ENCODE measurements around the gene RGL2. TPM values are rescaled to one million over a fixed set of nuclear protein-coding genes. Genes with fewer than 3 reads are reported as not detected.

RGL2 gene
- total and polyA plus RNA-seq, 12 donors = 36.4 to 224 (median 85.4) TPM

- Histone ChIP-seq H3K27ac (peak overlapping the region; percentile 72 to 90 (median 78)), H3K27me3 (no peaks in the 10 kb centered on the region), H3K36me3 (replicated peaks in 1 of 2) (peaks cover 0 to 32% of the 10 kb centered on the region in 2 donors), H3K9me3 (replicated peaks in 1 of 3) (no peaks in the 10 kb centered on the region), H3K4me3 (peak overlapping the region in 2 of 4 donors; percentile 35 to 58), H3K4me1 (replicated peaks in 1 of 2) (peaks cover 49 to 66% of the 10 kb centered on the region in 2 donors)
- peak in 2 of 7 donors; percentile 21 to 29 for DNase-seq
- no peak for TF ChIP-seq POLR2A (IDR thresholded peaks at IDR 0.05)
- 62 to 70% (median 64%) methylated on average over 8 of the region's 8 CpGs for WGBS, 4 donors
- intact Hi-C loops (cut with DNase I) = no loop called here
Observed at GRCh38 chr6:33318426-33319073, 19.8 kb upstream of the RGL2 start.

GRCh38 chr6:33317669-33318425 is 19.1 kb upstream of the RGL2 start, which contains the start of gene ZBTB22:
Gene ZBTB22 (minus strand): TSS chr6:33317744. CDS start chr6:33316916, 828 bp downstream.
- Histone ChIP-seq H3K27ac (peak within 1 kb of the TSS; percentile 72 to 90 (median 78)), H3K9me3 (replicated peaks in 1 of 3) (no peaks in the 10 kb centered on the region), H3K27me3 (no peaks in the 10 kb centered on the region), H3K4me3 (peak within 1 kb of the TSS in 2 of 4 donors; percentile 35 to 58), H3K4me1 (replicated peaks in 1 of 2) (peaks cover 49 to 66% of the 10 kb centered on the region in 2 donors), H3K36me3 (replicated peaks in 1 of 2) (peaks cover 0 to 32% of the 10 kb centered on the region in 2 donors)
- 1 to 2% (median 1%) methylated on average over 24 to 44 of the region's 44 CpGs for WGBS, 4 donors
- peak; percentile 98 to 100 (median 100) for DNase-seq
- intact Hi-C loops (cut with DNase I) = no loop called here
- peak; percentile 22 to 73 for TF ChIP-seq POLR2A (IDR thresholded peaks at IDR 0.05)
- TF ChIP-seq, protein P1, sequence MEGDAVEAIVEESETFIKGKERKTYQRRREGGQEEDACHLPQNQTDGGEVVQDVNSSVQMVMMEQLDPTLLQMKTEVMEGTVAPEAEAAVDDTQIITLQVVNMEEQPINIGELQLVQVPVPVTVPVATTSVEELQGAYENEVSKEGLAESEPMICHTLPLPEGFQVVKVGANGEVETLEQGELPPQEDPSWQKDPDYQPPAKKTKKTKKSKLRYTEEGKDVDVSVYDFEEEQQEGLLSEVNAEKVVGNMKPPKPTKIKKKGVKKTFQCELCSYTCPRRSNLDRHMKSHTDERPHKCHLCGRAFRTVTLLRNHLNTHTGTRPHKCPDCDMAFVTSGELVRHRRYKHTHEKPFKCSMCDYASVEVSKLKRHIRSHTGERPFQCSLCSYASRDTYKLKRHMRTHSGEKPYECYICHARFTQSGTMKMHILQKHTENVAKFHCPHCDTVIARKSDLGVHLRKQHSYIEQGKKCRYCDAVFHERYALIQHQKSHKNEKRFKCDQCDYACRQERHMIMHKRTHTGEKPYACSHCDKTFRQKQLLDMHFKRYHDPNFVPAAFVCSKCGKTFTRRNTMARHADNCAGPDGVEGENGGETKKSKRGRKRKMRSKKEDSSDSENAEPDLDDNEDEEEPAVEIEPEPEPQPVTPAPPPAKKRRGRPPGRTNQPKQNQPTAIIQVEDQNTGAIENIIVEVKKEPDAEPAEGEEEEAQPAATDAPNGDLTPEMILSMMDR (IDR thresholded peaks at IDR 0.05) = peak in 1 of 6 experiments; percentile 10

- WGBS, 4 donors = 0 to 2% (median 1%) methylated on average over 9 to 27 of the region's 27 CpGs; no CpG with 5 or more reads in 1 of the 4 donors
- Histone ChIP-seq H3K36me3 (replicated peaks in 1 of 2) (peaks cover 0 to 32% of the 10 kb centered on the region in 2 donors), H3K27me3 (no peaks in the 10 kb centered on the region), H3K4me1 (replicated peaks in 1 of 2) (peaks cover 51 to 68% of the 10 kb centered on the region in 2 donors), H3K9me3 (replicated peaks in 1 of 3) (no peaks in the 10 kb centered on the region), H3K4me3 (peak overlapping the region in 2 of 4 donors; percentile 35 to 58), H3K27ac (peak overlapping the region in 3 of 5 donors; percentile 72 to 90 (median 81))
- DNase-seq = peak in 2 of 7 donors; percentile 69 to 74
- intact Hi-C loops (cut with DNase I) = no loop called here
- no peak for TF ChIP-seq POLR2A (IDR thresholded peaks at IDR 0.05)
- TF ChIP-seq, protein P1 (IDR thresholded peaks at IDR 0.05) = no peak
Observed at GRCh38 chr6:33317419-33317668, 18.6 kb upstream of the RGL2 start.

- WGBS, 4 donors = 66 to 74% (median 70%) methylated on average over 17 to 19 of the region's 19 CpGs
- peak in 6 of 7 donors; percentile 25 to 66 (median 44) for DNase-seq
- Histone ChIP-seq H3K4me1 (replicated peaks in 1 of 2) (peaks cover 52 to 69% of the 10 kb centered on the region in 2 donors), H3K27me3 (no peaks in the 10 kb centered on the region), H3K9me3 (replicated peaks in 1 of 3) (no peaks in the 10 kb centered on the region), H3K27ac (peak overlapping the region in 3 of 5 donors; percentile 72 to 90 (median 81)), H3K4me3 (peak overlapping the region in 2 of 4 donors; percentile 35 to 58), H3K36me3 (replicated peaks in 1 of 2) (peaks cover 0 to 32% of the 10 kb centered on the region in 2 donors)
- intact Hi-C loops (cut with DNase I) = no loop called here
- TF ChIP-seq, protein P1 (IDR thresholded peaks at IDR 0.05) = no peak
- TF ChIP-seq POLR2A (IDR thresholded peaks at IDR 0.05) = no peak
Observed at GRCh38 chr6:33316603-33317418, 18.1 kb upstream of the RGL2 start.
